ENCODE results near the gene CDH15. TPM values are rescaled to one million over a fixed set of nuclear protein-coding genes. Genes with fewer than 3 reads are reported as not detected.

Gene CDH15
- total and polyA plus RNA-seq, 2 of the 13 experiments (the other 11 are each of a cell fraction or from before 2014, with no cell fraction given): 0.74 to 2.2 TPM

DNA sequence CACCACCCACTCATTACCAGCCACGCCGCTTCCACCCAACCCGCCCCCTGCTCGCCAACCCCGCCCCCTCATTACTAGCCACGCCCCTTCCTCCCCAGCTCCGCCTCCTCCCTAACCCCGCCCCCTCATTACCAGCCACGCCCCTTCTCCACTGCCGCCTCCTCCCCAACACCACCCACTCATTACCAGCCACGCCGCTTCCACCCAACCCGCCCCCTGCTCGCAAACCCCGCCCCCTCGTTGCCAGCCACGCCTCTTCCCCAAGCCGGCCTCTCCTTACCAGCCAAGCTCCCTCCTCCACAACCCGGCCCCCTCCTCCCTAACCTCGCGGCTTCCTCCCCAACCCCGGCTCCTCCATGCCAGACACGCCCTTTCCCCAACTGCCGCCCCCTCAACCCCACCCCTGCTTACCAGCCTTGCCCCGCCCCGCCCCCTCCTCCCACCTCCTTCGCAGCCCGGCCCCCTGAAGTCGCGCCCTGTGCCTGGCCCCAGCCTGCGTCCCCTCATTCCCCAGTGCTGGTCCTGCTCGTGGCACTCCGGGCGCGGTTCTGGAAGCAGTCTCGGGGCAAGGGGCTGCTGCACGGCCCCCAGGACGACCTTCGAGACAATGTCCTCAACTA is 21.5 kb downstream of the CDH15 start (continued):
- TF ChIP-seq, protein P1, sequence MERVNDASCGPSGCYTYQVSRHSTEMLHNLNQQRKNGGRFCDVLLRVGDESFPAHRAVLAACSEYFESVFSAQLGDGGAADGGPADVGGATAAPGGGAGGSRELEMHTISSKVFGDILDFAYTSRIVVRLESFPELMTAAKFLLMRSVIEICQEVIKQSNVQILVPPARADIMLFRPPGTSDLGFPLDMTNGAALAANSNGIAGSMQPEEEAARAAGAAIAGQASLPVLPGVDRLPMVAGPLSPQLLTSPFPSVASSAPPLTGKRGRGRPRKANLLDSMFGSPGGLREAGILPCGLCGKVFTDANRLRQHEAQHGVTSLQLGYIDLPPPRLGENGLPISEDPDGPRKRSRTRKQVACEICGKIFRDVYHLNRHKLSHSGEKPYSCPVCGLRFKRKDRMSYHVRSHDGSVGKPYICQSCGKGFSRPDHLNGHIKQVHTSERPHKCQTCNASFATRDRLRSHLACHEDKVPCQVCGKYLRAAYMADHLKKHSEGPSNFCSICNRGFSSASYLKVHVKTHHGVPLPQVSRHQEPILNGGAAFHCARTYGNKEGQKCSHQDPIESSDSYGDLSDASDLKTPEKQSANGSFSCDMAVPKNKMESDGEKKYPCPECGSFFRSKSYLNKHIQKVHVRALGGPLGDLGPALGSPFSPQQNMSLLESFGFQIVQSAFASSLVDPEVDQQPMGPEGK (CRISPR knock-in tag; IDR thresholded peaks at IDR 0.05): 0 out of 2 replicates have a peak, but pooled peaks have one; percentile 16
- TF ChIP-seq, protein P2, sequence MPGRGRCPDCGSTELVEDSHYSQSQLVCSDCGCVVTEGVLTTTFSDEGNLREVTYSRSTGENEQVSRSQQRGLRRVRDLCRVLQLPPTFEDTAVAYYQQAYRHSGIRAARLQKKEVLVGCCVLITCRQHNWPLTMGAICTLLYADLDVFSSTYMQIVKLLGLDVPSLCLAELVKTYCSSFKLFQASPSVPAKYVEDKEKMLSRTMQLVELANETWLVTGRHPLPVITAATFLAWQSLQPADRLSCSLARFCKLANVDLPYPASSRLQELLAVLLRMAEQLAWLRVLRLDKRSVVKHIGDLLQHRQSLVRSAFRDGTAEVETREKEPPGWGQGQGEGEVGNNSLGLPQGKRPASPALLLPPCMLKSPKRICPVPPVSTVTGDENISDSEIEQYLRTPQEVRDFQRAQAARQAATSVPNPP (CRISPR knock-in tag; IDR thresholded peaks at IDR 0.05): no peak
- TF ChIP-seq ZFP82 (CRISPR knock-in tag; IDR thresholded peaks at IDR 0.05; ENCODE audit: borderline replicate concordance) (no peak), KLF15 (CRISPR knock-in tag; IDR thresholded peaks at IDR 0.05; ENCODE audit: borderline replicate concordance) (no peak), ATF7-NPFF (CRISPR knock-in tag; IDR thresholded peaks at IDR 0.05; ENCODE audit: low read depth) (no peak), ZNF709 (CRISPR knock-in tag; IDR thresholded peaks at IDR 0.05) (no peak), XBP1 (CRISPR knock-in tag; IDR thresholded peaks at IDR 0.05) (no peak), RARA (CRISPR knock-in tag; IDR thresholded peaks at IDR 0.05) (no peak), NFYB (CRISPR knock-in tag; IDR thresholded peaks at IDR 0.05) (no peak), ZFP37 (CRISPR knock-in tag; IDR thresholded peaks at IDR 0.05; ENCODE audit: borderline replicate concordance) (no peak), HOXA5 (CRISPR knock-in tag; IDR thresholded peaks at IDR 0.05) (no peak), LCORL (IDR thresholded peaks at IDR 0.05) (no peak), LCORL (CRISPR knock-in tag; IDR thresholded peaks at IDR 0.05) (no peak), CCDC6 (CRISPR knock-in tag; IDR thresholded peaks at IDR 0.05) (no peak), SIX4 (CRISPR knock-in tag; IDR thresholded peaks at IDR 0.05) (no peak)
- TF ChIP-seq, protein P3, sequence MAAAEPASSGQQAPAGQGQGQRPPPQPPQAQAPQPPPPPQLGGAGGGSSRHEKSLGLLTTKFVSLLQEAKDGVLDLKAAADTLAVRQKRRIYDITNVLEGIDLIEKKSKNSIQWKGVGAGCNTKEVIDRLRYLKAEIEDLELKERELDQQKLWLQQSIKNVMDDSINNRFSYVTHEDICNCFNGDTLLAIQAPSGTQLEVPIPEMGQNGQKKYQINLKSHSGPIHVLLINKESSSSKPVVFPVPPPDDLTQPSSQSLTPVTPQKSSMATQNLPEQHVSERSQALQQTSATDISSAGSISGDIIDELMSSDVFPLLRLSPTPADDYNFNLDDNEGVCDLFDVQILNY (CRISPR knock-in tag; conservative IDR thresholded peaks at IDR 0.05): no peak
- TF ChIP-seq, protein P4, sequence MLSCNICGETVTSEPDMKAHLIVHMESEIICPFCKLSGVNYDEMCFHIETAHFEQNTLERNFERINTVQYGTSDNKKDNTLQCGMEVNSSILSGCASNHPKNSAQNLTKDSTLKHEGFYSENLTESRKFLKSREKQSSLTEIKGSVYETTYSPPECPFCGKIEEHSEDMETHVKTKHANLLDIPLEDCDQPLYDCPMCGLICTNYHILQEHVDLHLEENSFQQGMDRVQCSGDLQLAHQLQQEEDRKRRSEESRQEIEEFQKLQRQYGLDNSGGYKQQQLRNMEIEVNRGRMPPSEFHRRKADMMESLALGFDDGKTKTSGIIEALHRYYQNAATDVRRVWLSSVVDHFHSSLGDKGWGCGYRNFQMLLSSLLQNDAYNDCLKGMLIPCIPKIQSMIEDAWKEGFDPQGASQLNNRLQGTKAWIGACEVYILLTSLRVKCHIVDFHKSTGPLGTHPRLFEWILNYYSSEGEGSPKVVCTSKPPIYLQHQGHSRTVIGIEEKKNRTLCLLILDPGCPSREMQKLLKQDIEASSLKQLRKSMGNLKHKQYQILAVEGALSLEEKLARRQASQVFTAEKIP (CRISPR knock-in tag; IDR thresholded peaks at IDR 0.05; ENCODE audit: borderline replicate concordance): no peak
- TF ChIP-seq, protein P5, sequence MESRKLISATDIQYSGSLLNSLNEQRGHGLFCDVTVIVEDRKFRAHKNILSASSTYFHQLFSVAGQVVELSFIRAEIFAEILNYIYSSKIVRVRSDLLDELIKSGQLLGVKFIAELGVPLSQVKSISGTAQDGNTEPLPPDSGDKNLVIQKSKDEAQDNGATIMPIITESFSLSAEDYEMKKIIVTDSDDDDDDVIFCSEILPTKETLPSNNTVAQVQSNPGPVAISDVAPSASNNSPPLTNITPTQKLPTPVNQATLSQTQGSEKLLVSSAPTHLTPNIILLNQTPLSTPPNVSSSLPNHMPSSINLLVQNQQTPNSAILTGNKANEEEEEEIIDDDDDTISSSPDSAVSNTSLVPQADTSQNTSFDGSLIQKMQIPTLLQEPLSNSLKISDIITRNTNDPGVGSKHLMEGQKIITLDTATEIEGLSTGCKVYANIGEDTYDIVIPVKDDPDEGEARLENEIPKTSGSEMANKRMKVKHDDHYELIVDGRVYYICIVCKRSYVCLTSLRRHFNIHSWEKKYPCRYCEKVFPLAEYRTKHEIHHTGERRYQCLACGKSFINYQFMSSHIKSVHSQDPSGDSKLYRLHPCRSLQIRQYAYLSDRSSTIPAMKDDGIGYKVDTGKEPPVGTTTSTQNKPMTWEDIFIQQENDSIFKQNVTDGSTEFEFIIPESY (CRISPR knock-in tag; IDR thresholded peaks at IDR 0.05): peak; percentile 70
- TF ChIP-seq, protein P6, sequence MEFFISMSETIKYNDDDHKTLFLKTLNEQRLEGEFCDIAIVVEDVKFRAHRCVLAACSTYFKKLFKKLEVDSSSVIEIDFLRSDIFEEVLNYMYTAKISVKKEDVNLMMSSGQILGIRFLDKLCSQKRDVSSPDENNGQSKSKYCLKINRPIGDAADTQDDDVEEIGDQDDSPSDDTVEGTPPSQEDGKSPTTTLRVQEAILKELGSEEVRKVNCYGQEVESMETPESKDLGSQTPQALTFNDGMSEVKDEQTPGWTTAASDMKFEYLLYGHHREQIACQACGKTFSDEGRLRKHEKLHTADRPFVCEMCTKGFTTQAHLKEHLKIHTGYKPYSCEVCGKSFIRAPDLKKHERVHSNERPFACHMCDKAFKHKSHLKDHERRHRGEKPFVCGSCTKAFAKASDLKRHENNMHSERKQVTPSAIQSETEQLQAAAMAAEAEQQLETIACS (CRISPR knock-in tag; IDR thresholded peaks at IDR 0.05): no peak
